Stomach smooth muscle (tissue), 2 donors: ENCODE data around the gene PDLIM5.
"Not testable (repeated sequence)": the region's sequence is repeated elsewhere in the genome, so short reads cannot be mapped to it uniquely, and the experiment has no call there.

ENCODE experiments used
- H3K27ac ChIP-seq: one replicate; pipeline ENCODE4 v1.7.0; 2013; ENCODE audit warnings: mild to moderate bottlenecking, low read length, inconsistent platforms
- H3K27me3 ChIP-seq, 2 donors: one replicate each; pipeline ENCODE4 v1.7.0; 2013; ENCODE audit warnings: low read length in 2 of 2; ENCODE audit not compliant: insufficient read depth in 2 of 2, control insufficient read depth in 1 of 2
- H3K36me3 ChIP-seq, 2 donors: one replicate each; pipeline ENCODE4 v1.7.0; 2013; ENCODE audit warnings: low read length in 2 of 2; ENCODE audit not compliant: control insufficient read depth in 2 of 2, insufficient read depth in 2 of 2
- H3K4me1 ChIP-seq: one replicate; pipeline ENCODE4 v1.7.0; 2013; ENCODE audit warnings: low read length; ENCODE audit not compliant: control insufficient read depth, insufficient read depth
- H3K4me3 ChIP-seq, 2 donors: one replicate each; pipeline ENCODE4 v1.7.0; 2013; ENCODE audit warnings: low read length in 2 of 2
- H3K9ac ChIP-seq, 2 donors: one replicate each; pipeline ENCODE4 v1.7.0; 2013; ENCODE audit warnings: low read length in 2 of 2, mild to moderate bottlenecking in 1 of 2
- H3K9me3 ChIP-seq, 2 donors: one replicate each; pipeline ENCODE4 v1.7.0; 2013; ENCODE audit warnings: low read length in 2 of 2; ENCODE audit not compliant: control insufficient read depth in 2 of 2
- donor health status: healthy.
- donor health status: Pancreatic carcinoma.

Gene PDLIM5

DNA sequence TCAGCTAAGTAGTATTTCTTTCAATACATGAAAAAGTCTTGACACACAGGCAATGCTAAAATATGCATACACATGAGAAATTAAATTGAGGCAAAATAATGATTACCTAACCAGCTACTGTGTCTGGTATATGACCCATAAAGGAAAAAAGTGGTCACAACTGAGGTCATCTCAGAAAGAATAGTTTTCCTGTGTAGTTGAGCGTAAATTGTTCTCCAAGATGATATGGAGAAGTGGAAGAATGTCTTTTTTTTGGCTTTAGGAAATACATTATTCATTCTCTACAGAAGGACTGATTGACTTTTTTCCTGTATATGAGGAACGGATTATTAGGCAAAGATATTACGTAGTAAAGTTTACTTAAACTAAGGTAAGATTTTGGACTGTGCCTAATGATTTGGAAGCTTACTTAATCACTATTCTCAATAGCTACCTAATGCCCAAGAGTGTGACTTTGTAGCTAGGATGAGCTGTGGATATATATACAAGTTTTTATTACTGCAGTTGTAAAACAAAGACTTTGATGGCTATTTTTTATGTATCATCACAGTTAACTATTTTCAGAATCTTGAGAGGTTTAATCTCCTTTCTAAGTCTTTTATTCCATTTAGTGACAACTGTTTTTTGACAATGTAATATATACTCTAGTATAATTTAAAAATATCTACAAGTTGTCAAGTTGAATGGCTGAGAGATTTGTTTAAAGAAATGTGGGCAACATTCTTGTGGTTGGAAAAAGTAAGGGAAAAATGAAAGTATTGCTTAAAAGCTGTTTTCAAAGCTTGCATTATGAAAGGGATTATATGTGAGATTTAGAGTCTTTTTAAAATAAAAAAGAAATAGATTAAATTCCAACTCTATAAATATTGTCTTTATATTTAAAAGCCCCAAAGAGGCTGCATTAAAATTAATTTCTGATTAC lies 100.2 kb downstream of the PDLIM5 start:
- Histone ChIP-seq H3K4me3 (no peak overlapping the region), H3K9me3 (no peaks in the 10 kb centered on the region), H3K36me3 (peaks cover 0 to 4% of the 10 kb centered on the region in 2 donors), H3K27ac (no peak overlapping the region), H3K4me1 (no peaks in the 10 kb centered on the region), H3K9ac (no peak overlapping the region), H3K27me3 (no peaks in the 10 kb centered on the region)

DNA sequence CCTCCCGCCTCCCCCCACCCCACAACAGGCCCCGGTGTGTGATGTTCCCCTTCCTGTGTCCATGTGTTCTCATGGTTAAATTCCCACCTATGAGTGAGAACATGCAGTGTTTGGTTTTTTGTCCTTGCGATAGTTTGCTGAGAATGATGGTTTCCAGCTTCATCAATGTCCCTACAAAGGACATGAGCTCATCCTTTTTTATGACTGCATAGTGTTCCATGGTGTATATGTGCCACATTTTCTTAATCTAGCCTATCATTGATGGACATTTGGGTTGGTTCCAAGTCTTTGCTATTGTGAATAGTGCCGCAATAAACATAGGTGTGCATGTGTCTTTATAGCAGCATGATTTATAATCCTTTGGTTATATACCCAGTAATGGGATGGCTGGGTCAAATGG lies 104.3 kb downstream of the PDLIM5 start:
- H3K4me1 ChIP-seq, H3K9me3 ChIP-seq: not testable (repeated sequence)

DNA sequence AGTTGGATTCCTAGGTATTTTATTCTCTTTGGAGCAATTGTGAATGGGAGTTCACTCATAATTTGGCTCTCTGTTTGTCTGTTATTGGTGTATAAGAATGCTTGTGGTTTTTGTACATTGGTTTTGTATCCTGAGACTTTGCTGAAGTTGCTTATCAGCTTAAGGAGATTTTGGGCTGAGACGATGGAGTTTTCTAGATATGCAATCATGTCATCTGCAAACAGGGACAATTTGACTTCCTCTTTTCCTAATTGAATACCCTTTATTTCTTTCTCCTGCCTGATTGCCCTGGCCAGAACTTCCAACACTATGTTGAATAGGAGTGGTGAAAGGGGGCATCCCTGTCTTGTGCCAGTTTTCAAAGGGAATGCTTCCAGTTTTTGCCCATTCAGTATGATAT lies 105.9 kb downstream of the PDLIM5 start:
- H3K27ac ChIP-seq, H3K4me3 ChIP-seq, H3K36me3 ChIP-seq, H3K27me3 ChIP-seq, H3K9me3 ChIP-seq, H3K9ac ChIP-seq, H3K4me1 ChIP-seq: not testable (repeated sequence)

More for the DNA sequence above, 104.3 kb downstream of the PDLIM5 start:
- not testable (repeated sequence) for H3K9ac ChIP-seq, H3K36me3 ChIP-seq, H3K27ac ChIP-seq, H3K4me3 ChIP-seq, H3K27me3 ChIP-seq

DNA sequence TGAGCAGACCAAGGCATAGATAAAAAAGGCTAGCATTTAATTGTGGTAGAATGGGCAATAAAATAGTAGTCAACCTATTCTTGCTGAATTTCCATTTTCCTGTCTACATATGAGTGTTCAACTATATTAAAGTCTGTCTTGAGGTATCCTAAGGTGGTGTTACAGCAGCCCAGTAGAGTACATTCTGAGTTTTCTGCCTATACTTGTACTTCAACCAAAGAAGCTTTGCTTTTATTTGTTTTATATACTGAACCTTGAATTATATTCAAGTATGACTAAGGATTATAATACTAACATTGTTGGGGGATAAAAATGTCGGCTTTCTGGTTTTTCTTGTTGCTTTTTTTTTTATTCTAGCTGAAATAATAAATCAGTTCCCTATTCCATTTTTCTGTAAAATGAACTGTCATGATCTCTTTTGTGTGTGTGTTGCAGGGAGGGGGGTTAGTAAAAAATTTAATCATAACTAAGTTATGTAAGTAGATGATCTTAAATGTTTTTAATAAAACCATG lies 106.7 kb downstream of the PDLIM5 start:
- Histone ChIP-seq H3K36me3 (no peaks in the 10 kb centered on the region), H3K27ac (no peak overlapping the region), H3K27me3 (no peaks in the 10 kb centered on the region), H3K9ac (no peak overlapping the region), H3K9me3 (no peaks in the 10 kb centered on the region), H3K4me3 (no peak overlapping the region), H3K4me1 (no peaks in the 10 kb centered on the region)

DNA sequence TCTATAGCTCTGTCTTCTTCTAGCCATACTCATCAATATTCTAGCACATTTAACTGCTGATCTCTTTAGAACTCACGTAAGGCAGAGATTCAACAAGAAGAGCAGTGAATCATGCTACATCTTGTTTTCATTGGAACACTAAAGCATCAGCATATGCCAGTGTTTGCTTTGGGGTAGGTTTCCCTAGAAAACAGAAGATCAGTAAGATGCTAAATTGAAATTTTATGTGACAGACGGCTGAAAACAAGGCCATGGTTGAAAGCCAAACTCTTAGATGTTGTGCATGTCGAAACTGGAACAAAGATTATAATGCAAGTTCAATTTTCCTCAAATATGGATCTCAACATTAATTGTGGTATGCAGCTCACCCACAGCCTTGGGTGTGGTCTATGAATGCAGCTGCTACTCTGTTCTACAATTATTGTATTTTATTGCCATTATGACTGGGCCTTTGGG lies 107.6 kb downstream of the PDLIM5 start:
- Histone ChIP-seq H3K9me3 (no peaks in the 10 kb centered on the region), H3K27me3 (no peaks in the 10 kb centered on the region), H3K9ac (no peak overlapping the region), H3K4me3 (no peak overlapping the region), H3K36me3 (no peaks in the 10 kb centered on the region), H3K4me1 (peaks cover 3% of the 10 kb centered on the region), H3K27ac (no peak overlapping the region)

DNA sequence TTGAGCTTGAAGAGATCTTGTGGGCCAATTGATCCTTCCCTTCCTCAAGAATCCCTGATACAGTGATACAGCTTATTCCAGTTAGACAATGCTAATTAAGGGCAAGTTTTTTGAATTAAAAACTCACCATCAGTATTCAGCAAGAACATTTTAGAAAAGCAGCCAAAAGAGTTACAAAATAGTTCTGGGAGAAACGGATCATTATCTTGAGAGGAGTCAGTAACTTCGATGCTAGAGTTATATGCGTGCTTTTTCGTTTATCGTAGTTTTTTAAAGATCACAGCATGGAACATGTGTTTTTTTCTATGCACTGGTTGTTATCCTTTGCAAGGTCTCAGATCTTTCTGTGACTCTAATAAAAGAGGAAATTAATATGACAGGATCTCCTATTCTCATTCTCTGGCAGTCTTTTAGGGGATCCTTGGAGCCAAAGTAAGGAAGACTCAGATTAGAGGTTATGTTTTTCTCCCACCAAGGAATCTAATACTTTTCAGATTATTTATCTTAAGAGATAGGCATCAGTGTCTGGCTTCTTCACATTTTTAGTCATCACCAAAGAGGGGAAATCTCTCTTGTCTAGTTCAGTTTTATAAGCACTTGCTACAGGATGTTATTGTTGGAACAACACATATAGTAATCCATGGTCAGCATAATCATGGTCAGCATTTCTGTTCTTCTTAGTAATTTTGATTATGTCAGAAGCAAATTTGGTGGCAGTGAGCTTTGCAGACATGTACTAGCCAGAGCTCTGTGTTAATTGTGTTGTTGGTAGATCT lies 109.7 kb downstream of the PDLIM5 start:
- Histone ChIP-seq H3K27ac (no peak overlapping the region), H3K36me3 (no peaks in the 10 kb centered on the region), H3K9ac (no peak overlapping the region), H3K4me3 (no peak overlapping the region), H3K4me1 (peaks cover 3% of the 10 kb centered on the region), H3K9me3 (no peaks in the 10 kb centered on the region), H3K27me3 (no peaks in the 10 kb centered on the region)

DNA sequence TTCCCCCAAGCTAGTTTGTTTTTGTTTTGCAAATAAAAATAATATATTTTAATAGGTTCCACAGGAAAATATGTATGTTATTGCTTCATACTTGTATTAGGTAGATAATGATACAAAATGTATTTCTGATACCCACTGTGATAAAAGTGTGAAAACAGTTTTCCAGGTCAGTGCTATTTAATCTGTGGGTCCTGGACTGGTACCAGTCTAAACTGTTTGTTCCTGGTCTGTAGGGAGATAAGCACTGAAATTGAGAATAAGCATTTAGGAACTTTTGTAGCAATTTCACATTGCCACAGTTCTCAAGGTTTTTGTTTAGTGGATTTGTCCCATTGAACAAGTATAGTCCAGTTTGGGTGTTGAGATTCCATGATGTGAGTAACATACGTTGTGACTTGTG lies 110.5 kb downstream of the PDLIM5 start:
- Histone ChIP-seq H3K36me3 (no peaks in the 10 kb centered on the region), H3K27ac (no peak overlapping the region), H3K9ac (no peak overlapping the region), H3K4me3 (no peak overlapping the region), H3K27me3 (no peaks in the 10 kb centered on the region), H3K4me1 (peaks cover 3% of the 10 kb centered on the region), H3K9me3 (no peaks in the 10 kb centered on the region)

DNA sequence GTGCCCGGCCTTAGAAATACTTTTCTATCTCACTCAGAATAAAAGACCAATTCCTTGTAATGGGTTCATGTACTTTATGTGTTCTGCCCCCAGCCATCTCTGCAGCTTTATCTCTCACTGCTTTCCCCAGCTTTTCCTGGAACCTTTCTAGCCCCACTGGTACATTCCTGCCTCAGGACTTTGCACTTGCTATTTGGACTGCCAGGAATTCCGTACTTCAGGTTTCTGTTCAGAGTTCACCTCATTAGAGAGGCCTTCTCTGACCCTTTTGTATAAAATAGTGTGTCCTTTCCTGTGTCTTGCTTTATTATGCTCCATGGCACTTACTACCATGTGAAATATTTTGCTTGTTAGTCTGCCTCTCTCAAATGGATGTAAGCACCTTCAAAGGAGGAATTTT lies 112.5 kb downstream of the PDLIM5 start:
- Histone ChIP-seq H3K27ac (no peak overlapping the region), H3K4me1 (peaks cover 3% of the 10 kb centered on the region), H3K9ac (no peak overlapping the region), H3K9me3 (no peaks in the 10 kb centered on the region), H3K36me3 (no peaks in the 10 kb centered on the region), H3K4me3 (no peak overlapping the region), H3K27me3 (no peaks in the 10 kb centered on the region)

DNA sequence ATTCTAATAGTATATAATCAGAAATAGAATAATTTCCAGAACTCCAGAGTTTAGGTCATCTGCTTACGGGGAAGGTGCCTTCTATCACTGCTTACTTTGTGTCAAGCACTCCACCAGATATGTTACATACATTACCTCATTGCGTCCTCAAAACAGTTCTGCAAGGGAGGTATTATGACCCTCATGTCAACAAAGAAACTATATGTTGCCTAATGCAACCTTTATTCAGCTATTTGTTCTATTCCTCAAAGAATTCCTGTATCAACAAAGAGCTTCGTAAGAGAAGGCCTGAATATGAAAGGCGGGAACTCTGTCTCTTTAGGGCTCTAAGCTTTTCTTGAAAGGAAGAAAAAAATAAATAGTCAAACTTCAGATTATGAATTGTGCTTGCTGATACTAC lies 114.7 kb downstream of the PDLIM5 start:
- no peak overlapping the region for H3K27ac ChIP-seq
- no peak overlapping the region for H3K9ac ChIP-seq
- H3K4me3 ChIP-seq: no peak overlapping the region
- no peaks in the 10 kb centered on the region for H3K36me3 ChIP-seq
- no peaks in the 10 kb centered on the region for H3K27me3 ChIP-seq
- H3K4me1 ChIP-seq: peaks cover 3% of the 10 kb centered on the region
- H3K9me3 ChIP-seq: no peaks in the 10 kb centered on the region

DNA sequence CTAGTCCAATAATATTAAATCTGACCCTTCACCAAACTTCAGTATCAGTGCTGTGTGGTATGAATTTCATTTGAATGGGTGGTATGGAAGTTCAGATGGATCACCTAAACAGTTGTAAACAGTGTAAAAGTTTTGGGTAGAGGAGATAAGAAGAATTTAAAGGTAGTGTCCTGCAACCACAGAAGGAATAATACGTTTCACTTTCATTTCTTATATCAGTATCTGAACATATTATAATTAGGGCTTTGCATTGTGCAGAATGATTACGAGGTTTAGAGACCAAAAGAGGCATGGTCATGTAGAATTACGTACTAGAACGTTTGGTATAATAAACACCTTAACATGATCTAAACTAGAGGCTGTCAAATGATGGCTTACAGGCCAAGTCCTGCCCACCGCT lies 116.1 kb downstream of the PDLIM5 start:
- Histone ChIP-seq H3K4me3 (no peak overlapping the region), H3K9ac (no peak overlapping the region)

More for the DNA sequence above, 116.1 kb downstream of the PDLIM5 start:
- no peak overlapping the region for H3K27ac ChIP-seq
- H3K9me3 ChIP-seq: no peaks in the 10 kb centered on the region
- H3K4me1 ChIP-seq: peaks cover 3% of the 10 kb centered on the region
- H3K27me3 ChIP-seq: no peaks in the 10 kb centered on the region
- no peaks in the 10 kb centered on the region for H3K36me3 ChIP-seq
